ENCODE measurements around the gene CAPN8.

The CAPN8 gene

DNA sequence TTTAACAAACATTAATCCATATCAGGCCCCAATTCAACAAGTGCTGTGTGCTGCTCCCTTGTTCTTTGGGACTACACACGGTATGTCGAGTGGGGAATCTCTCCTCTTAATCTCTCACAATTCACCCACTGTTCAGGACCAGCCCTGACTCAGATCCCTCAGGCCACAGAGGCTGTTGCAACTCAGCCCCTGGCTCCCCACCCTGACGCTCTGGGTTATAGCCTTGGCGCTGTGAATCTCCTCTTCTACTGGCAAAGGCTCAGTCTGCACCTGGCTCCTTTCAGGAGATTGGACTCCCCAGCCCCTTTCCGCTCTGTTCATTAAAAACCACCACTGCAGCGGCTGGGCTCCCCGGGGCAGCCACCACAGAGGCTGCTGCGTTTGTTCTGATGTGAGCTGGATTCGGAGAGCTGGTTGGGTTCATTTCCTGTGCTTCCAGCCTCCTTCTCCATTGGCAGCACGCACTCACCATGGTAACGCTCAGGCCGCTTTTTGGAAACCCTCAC lies 13.0 kb downstream of the CAPN8 start:
- no peak for DNase-seq

GRCh38 chr1:223651291-223651991 lies 14.1 kb downstream of the CAPN8 start:
- no peak for DNase-seq

DNA sequence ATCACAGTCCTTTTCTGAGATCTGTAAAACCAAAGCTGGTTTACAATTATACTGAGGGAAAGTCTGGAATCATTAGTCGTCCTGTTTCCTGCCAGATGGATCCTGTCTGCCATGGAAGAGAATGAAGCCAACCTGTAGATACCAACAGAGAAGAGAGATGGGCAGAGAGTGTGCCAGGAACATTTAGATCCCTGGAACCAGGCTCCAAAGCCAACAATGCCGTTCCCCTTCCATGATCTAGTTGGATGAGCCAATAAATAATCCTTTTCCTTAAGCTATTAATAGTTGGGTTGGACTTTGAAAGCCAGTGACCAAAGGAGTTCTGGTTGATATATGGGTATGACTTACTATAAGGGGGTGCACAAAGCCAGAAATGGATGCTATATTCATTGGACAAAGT lies 15.0 kb downstream of the CAPN8 start:
- DNase-seq = no peak

GRCh38 chr1:223649222-223649621 lies 16.3 kb downstream of the CAPN8 start:
- no peak for DNase-seq

- no peak for DNase-seq
These were observed 18.3 kb downstream of the CAPN8 start for GRCh38 chr1:223647249-223647648.

DNA sequence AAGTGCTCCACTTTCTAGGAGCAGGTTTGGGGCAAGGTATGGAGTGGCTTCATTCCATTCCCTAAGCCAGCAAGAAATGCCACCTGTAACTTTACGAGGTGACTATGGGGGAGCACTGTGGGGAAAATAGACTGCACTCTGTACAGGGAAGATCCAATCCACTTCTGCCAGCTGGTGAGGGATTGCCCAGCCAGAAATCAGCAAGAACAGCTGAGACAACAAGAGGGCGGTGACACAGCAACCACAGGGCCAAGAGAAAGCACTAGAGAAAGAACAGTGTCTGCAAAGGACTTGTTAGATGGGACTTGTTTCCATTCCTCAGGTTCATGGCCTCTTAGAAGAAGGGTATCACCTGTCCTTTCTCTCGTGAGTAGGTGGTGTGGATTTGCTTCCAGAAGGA lies 19.6 kb downstream of the CAPN8 start:
- no peak for DNase-seq

GRCh38 chr1:223642237-223642636 lies 23.3 kb downstream of the CAPN8 start:
- DNase-seq = no peak

- DNase-seq = no peak
These were observed 23.9 kb downstream of the CAPN8 start for GRCh38 chr1:223641523-223642039.

GRCh38 chr1:223639331-223639749 lies 26.2 kb downstream of the CAPN8 start:
- DNase-seq = no peak

DNA sequence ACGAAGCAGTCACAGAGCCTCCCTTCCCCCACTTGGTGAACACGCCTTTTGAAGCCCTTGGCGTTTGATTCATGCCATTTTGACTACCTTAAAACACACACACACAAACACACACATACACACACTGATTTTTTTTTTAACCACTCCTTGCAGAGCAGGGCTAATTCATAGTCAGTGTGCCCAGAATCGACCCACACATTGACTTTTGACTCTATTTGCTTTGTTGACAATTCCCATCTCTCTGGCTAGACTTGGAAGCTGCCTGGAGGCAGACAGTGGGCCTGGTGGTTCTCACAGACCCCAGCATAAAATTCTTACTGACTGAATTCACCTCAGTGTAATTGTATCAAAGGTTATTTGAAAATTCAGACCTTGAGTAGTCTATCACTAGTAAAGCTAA lies 30.3 kb downstream of the CAPN8 start:
- DNase-seq = no peak

- DNase-seq = no peak
These were observed 31.1 kb downstream of the CAPN8 start for GRCh38 chr1:223634423-223634822.

DNA sequence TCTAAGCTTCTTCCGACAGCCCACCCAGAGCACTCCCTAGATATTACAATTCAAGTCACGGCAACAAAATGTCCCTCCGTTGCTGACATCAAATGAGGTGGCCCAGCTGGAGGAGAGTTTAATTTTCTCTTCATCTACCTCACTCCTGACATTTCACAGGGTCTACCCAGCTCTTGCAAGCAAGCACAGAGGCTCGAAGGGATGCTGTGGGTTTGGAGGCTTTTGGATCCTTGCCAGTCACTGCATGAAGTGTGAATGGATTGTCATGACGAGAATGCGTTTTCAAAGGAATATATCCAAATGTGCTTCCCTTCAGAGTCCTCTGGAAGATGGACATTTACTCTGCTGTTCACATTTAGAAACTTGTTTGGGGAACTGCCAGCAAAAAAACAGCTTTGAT lies 33.5 kb downstream of the CAPN8 start:
- no peak for DNase-seq

GRCh38 chr1:223631473-223631872 lies 34.0 kb downstream of the CAPN8 start:
- DNase-seq = no peak

GRCh38 chr1:223629126-223629457 lies 36.4 kb downstream of the CAPN8 start:
- no peak for DNase-seq

GRCh38 chr1:223628233-223629125 lies 37.0 kb downstream of the CAPN8 start:
- DNase-seq = peak; percentile 35

- no peak for DNase-seq
These were observed 43.2 kb downstream of the CAPN8 start for GRCh38 chr1:223622132-223622842.

- DNase-seq = no peak
These were observed 44.2 kb downstream of the CAPN8 start for GRCh38 chr1:223621312-223621734.

- DNase-seq = no peak
These were observed 45.1 kb downstream of the CAPN8 start for GRCh38 chr1:223620297-223620897.

DNA sequence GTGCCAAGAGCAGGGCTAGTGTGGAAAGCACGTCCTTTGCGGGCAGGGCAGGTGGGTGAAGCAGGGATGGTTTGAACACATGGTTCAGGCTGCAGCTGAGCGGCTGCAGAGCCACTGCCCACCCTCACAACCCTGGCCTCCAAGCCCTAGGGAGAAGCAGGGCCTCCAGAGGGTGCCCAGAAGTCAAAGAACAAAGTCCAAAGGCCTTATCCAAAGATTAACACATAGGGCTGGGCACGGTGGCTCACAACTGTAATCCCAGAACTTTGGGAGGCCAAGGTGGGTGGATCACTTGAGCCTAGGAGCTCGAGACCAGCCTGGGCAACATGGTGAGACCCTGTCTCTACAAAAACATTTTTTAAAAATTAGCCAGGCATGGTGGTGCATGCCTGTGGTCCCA lies 46.8 kb downstream of the CAPN8 start:
- DNase-seq = no peak

- DNase-seq = no peak
These were observed 48.0 kb downstream of the CAPN8 start for GRCh38 chr1:223617323-223618070.

DNA sequence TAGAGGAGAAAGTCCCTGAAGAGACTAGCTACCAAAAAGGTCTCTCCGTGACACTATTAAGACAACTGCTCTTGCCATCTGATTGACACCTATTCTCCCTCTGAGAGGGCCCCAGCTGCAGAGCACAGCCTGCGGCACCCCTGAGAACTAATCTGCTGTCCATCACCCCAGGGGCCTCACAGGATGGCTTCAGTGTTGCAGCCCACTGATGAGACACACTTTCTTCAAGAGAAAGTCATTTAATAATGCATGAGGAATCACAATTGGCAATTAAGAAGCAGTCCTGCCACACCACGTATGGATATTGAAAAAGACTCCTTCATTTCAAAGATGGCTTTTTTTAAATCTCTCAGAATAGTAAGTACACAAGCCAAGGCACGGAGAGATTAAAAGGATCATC lies 48.9 kb downstream of the CAPN8 start:
- no peak for DNase-seq

GRCh38 chr1:223611936-223612335 lies 53.6 kb downstream of the CAPN8 start:
- no peak for DNase-seq

Data from CD4-positive, alpha-beta T cell treated with Interleukin-21 for 1 hour (primary cell).